Body of pancreas (tissue), 4 donors: ENCODE data around the gene CLINT1.

Source experiments
- POLR2A ChIP-seq, 3 donors: fragments of 450-650 bp; IDR thresholded peaks; one replicate each; pipeline ENCODE4 v1.6.1; 2016; ENCODE audit warnings: antibody characterized with exemption in 3 of 3, mild to moderate bottlenecking in 2 of 3
- TF ChIP-seq, protein P1 (sequence below), 7 experiments: fragments of 450-650 bp in 4 of 7; fragments of 200-600 bp in 3 of 7; sonication (generic) in 3 of 7; IDR thresholded peaks; one replicate each; pipeline ENCODE4 v1.5.1; 2016 to 2019; ENCODE audit warnings: antibody characterized with exemption in 7 of 7

DNA sequence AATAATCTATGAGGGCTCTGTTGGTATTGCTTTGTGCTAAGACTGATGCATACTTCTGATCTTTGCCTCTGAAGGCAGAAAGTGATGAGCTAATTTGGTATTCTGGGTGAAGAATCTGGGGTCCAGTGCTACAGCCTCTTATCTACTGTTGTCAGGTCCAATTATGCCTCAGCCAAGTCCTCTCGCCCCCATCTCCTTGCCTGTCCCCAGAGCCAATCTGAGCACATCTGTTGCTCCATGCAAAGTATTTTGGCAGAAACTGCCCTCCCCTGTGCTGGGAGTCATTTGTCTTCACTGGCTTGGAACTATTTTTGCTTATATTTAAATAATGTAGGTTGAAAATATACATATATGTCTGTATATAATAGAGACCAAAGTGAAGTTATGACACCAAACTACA lies 92.0 kb downstream of the CLINT1 start:
- TF ChIP-seq, protein P1, sequence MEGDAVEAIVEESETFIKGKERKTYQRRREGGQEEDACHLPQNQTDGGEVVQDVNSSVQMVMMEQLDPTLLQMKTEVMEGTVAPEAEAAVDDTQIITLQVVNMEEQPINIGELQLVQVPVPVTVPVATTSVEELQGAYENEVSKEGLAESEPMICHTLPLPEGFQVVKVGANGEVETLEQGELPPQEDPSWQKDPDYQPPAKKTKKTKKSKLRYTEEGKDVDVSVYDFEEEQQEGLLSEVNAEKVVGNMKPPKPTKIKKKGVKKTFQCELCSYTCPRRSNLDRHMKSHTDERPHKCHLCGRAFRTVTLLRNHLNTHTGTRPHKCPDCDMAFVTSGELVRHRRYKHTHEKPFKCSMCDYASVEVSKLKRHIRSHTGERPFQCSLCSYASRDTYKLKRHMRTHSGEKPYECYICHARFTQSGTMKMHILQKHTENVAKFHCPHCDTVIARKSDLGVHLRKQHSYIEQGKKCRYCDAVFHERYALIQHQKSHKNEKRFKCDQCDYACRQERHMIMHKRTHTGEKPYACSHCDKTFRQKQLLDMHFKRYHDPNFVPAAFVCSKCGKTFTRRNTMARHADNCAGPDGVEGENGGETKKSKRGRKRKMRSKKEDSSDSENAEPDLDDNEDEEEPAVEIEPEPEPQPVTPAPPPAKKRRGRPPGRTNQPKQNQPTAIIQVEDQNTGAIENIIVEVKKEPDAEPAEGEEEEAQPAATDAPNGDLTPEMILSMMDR (IDR thresholded peaks at IDR 0.05) = no peak
- TF ChIP-seq POLR2A (IDR thresholded peaks at IDR 0.05) = no peak
